Panc1 (cell line): ENCODE data around the gene CHST11. TPM values are rescaled to one million over a fixed set of nuclear protein-coding genes. Genes with fewer than 3 reads are reported as not detected.

Source experiments
- ATAC-seq: fragments of 200-7000 bp; cut with Tn5 transposase; 2 replicates; pipeline ENCODE4 v1.9.1; 2020; ENCODE audit warnings: mild to moderate bottlenecking, moderate library complexity
- BruUV-seq: library from RNA; stranded (reverse); fragments of 400-500 nt; replicated peaks from 2 replicates; lab custom pipeline; 2021; lab: Mats Ljungman, UMichigan
- CTCF ChIA-PET: fragments of 300-600 bp; sonication (Branson Sonifier 250); formaldehyde crosslinking; loops from one replicate; lab custom pipeline; 2022; ENCODE audit warnings: antibody characterized with exemption; lab: Charles Lee
- POLR2A ChIA-PET: fragments of 300-600 bp; sonication (Branson Sonifier 250); formaldehyde crosslinking; loops from one replicate; lab custom pipeline; 2022; ENCODE audit warnings: antibody characterized with exemption; lab: Charles Lee
- DNase-seq: peaks from one replicate; pipeline ENCODE4 v3.0.0-alpha.2; 2010; ENCODE audit warnings: low read depth, low spot score
- H3K27ac ChIP-seq: 2 replicates; pipeline ENCODE4 v1.5.1; 2011; ENCODE audit warnings: mild to moderate bottlenecking, low read length, inconsistent platforms
- H3K27me3 ChIP-seq: fragments of 200-500 bp; sonication (Bioruptor generic); 2 replicates; pipeline ENCODE4 v1.6.0; 2014; ENCODE audit warnings: low read length, inconsistent platforms; ENCODE audit not compliant: control insufficient read depth, insufficient read depth
- H3K36me3 ChIP-seq: fragments of 200-500 bp; sonication (Bioruptor generic); 2 replicates; pipeline ENCODE4 v1.5.1; 2014; ENCODE audit warnings: inconsistent platforms, mild to moderate bottlenecking, low read length, moderate library complexity; ENCODE audit not compliant: control insufficient read depth, insufficient read depth
- H3K4me1 ChIP-seq: 2 replicates; pipeline ENCODE4 v1.5.1; 2011; ENCODE audit warnings: inconsistent platforms, mild to moderate bottlenecking, low read length, moderate library complexity; ENCODE audit not compliant: control insufficient read depth, insufficient read depth
- H3K4me3 ChIP-seq, 2 experiments: 2 replicates each; pipeline ENCODE4 v1.5.1; 2011 to 2012; ENCODE audit warnings: low read depth in 2 of 2, low read length in 2 of 2, mild to moderate bottlenecking in 2 of 2, inconsistent platforms in 1 of 2, moderate library complexity in 1 of 2
- H3K9me3 ChIP-seq: fragments of 200-500 bp; sonication (Bioruptor generic); 2 replicates; pipeline ENCODE4 v1.5.1; 2014; ENCODE audit warnings: low read depth, mild to moderate bottlenecking, inconsistent platforms, low read length, moderate library complexity; ENCODE audit not compliant: control insufficient read depth, insufficient read depth
- POLR2AphosphoS5 ChIP-seq: IDR thresholded peaks from 2 replicates; pipeline ENCODE4 v1.6.1; 2012; ENCODE audit warnings: mild to moderate bottlenecking, low read depth, low read length, moderate library complexity
- SIN3A ChIP-seq: IDR thresholded peaks from 2 replicates; pipeline ENCODE4 v1.6.1; 2012; ENCODE audit warnings: low read depth, mild to moderate bottlenecking, low read length, moderate library complexity, borderline replicate concordance; ENCODE audit not compliant: insufficient read depth
- TCF7L2 ChIP-seq: IDR thresholded peaks from 2 replicates; pipeline ENCODE4 v1.6.1; 2011; ENCODE audit warnings: mild to moderate bottlenecking, low read depth, low read length, inconsistent platforms
- in situ Hi-C: cut with HindIII; loops from 2 replicates; pipeline ENCODE4 v1.10.0; 2016; ENCODE audit warnings: low sequenced_read_pairs, low pct_unique_long_range_greater_than_20kb
- intact Hi-C: fragments of 100-400 bp; cut with micrococcal nuclease; formaldehyde crosslinking; loops from one replicate; pipeline ENCODE4 v1.10.0; 2022; ENCODE audit not compliant: unreplicated experiment
- total RNA-seq: library from RNA; stranded (reverse); gene quantifications from one replicate; pipeline ENCODE4 v1.2.1, GENCODE V29; 2021; ENCODE audit not compliant: unreplicated experiment
- TF ChIP-seq, protein P1 (sequence below), 2 experiments: IDR thresholded peaks; 2 replicates each; pipeline ENCODE4 v1.6.1; 2011 to 2012; ENCODE audit warnings: low read depth in 2 of 2, control low read depth in 1 of 2, low read length in 1 of 2, mild to moderate bottlenecking in 1 of 2, moderate library complexity in 1 of 2; ENCODE audit not compliant: insufficient read depth in 1 of 2
- TF ChIP-seq, protein P2 (sequence below): fragments of 450-650 bp; IDR thresholded peaks from 2 replicates; pipeline ENCODE4 v1.5.1; 2017; ENCODE audit warnings: mild to moderate bottlenecking

Gene CHST11
- total RNA-seq, 1 experiment from 2014 or later = 11.4 TPM

DNA sequence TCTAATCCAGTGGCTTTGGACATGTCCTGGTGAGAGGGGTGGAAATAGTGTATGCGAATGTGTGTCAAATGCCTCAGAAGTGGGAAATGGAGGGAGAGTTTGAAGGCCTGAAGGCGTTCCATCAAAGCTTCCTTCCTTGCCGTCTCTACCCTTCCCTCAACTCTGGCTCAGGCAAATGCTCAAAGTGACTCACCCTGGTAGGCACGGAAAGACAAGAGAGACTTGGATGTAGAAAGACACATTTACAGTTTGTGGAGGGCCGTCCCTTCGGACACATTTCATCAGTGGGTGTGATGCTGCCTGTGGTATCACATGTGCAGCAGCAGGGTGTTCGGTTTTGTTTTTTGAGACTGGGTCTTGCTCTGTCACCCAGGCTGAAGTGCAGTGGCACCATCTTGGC lies 36.7 kb downstream of the CHST11 start:
- BruUV-seq = no TSS peak
- H3K4me3 ChIP-seq = no peak overlapping the region
- ChIA-PET POLR2A (no interaction called here), CTCF (no interaction called here)
- in situ Hi-C loops (no loop called here), intact Hi-C loops (no loop called here)
- no peaks in the 10 kb centered on the region for H3K4me1 ChIP-seq
- no peaks in the 10 kb centered on the region for H3K9me3 ChIP-seq
- no peak overlapping the region for H3K27ac ChIP-seq
- no peaks in the 10 kb centered on the region for H3K27me3 ChIP-seq
- DNase-seq (no peak), ATAC-seq (no peak)
- TF ChIP-seq, protein P1, sequence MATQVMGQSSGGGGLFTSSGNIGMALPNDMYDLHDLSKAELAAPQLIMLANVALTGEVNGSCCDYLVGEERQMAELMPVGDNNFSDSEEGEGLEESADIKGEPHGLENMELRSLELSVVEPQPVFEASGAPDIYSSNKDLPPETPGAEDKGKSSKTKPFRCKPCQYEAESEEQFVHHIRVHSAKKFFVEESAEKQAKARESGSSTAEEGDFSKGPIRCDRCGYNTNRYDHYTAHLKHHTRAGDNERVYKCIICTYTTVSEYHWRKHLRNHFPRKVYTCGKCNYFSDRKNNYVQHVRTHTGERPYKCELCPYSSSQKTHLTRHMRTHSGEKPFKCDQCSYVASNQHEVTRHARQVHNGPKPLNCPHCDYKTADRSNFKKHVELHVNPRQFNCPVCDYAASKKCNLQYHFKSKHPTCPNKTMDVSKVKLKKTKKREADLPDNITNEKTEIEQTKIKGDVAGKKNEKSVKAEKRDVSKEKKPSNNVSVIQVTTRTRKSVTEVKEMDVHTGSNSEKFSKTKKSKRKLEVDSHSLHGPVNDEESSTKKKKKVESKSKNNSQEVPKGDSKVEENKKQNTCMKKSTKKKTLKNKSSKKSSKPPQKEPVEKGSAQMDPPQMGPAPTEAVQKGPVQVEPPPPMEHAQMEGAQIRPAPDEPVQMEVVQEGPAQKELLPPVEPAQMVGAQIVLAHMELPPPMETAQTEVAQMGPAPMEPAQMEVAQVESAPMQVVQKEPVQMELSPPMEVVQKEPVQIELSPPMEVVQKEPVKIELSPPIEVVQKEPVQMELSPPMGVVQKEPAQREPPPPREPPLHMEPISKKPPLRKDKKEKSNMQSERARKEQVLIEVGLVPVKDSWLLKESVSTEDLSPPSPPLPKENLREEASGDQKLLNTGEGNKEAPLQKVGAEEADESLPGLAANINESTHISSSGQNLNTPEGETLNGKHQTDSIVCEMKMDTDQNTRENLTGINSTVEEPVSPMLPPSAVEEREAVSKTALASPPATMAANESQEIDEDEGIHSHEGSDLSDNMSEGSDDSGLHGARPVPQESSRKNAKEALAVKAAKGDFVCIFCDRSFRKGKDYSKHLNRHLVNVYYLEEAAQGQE (IDR thresholded peaks at IDR 0.05; ENCODE audit: insufficient read depth in 1 of 2, low read depth in 2 of 2, low read length in 1 of 2) = no peak
- TF ChIP-seq, protein P2, sequence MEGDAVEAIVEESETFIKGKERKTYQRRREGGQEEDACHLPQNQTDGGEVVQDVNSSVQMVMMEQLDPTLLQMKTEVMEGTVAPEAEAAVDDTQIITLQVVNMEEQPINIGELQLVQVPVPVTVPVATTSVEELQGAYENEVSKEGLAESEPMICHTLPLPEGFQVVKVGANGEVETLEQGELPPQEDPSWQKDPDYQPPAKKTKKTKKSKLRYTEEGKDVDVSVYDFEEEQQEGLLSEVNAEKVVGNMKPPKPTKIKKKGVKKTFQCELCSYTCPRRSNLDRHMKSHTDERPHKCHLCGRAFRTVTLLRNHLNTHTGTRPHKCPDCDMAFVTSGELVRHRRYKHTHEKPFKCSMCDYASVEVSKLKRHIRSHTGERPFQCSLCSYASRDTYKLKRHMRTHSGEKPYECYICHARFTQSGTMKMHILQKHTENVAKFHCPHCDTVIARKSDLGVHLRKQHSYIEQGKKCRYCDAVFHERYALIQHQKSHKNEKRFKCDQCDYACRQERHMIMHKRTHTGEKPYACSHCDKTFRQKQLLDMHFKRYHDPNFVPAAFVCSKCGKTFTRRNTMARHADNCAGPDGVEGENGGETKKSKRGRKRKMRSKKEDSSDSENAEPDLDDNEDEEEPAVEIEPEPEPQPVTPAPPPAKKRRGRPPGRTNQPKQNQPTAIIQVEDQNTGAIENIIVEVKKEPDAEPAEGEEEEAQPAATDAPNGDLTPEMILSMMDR = no peak
- no peak for TF ChIP-seq TCF7L2
- TF ChIP-seq POLR2AphosphoS5 = no peak
- TF ChIP-seq SIN3A = no peak
- no peaks in the 10 kb centered on the region for H3K36me3 ChIP-seq

DNA sequence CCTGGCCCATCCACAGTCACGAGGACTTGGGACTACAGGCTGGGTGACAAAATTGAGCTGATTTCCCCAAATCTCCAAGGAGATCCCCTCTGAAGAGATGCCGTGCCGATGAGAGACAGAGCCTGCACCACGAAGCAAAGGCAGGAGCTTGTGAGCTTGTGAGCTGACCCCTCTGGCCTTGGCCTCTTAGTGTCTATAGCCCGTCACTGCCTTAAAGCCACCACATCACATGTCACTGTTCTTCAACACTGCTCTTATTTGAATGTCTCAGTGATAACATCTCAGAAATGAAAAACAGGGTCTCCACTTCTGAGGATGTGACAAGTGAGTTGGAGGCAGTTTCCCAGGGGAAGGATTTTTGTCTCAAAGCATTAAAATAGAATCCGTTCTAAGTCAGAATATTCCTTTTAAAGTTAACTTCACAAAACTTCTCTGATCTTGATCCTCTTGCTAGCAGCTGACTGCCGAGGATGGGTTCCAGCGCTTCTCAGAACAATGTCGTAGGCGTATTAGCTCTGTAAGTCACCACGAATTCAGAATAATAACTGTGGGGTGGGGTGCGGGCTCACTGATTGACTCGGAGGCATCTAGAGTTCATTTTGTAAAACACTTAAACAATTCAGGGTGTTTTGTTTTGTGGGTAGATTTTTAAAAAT lies 37.5 kb downstream of the CHST11 start:
- Histone ChIP-seq H3K4me3 (no peak overlapping the region), H3K27ac (no peak overlapping the region), H3K9me3 (no peaks in the 10 kb centered on the region), H3K4me1 (no peaks in the 10 kb centered on the region), H3K27me3 (no peaks in the 10 kb centered on the region), H3K36me3 (no peaks in the 10 kb centered on the region)
- no peak for TF ChIP-seq TCF7L2
- TF ChIP-seq SIN3A = no peak
- TF ChIP-seq, protein P1 (IDR thresholded peaks at IDR 0.05; ENCODE audit: insufficient read depth in 1 of 2, low read depth in 2 of 2, low read length in 1 of 2) = no peak
- TF ChIP-seq POLR2AphosphoS5 = no peak
- TF ChIP-seq, protein P2 = no peak
- DNase-seq (no peak), ATAC-seq (no peak)
- in situ Hi-C loops = no loop called here
- ChIA-PET CTCF (no interaction called here), POLR2A (no interaction called here)
- no TSS peak for BruUV-seq
- intact Hi-C loops = no loop called here
